GM19023 (cell line): ENCODE results near the gene KCTD13.
"Not testable (repeated sequence)": the region's sequence is repeated elsewhere in the genome, so short reads cannot be mapped to it uniquely, and the experiment has no call there.

ENCODE experiments used
- ATAC-seq: cut with Tn5 transposase; IDR thresholded peaks from one replicate; pipeline ENCODE4 v1.9.1; 2021; ENCODE audit warnings: mild to moderate bottlenecking, moderate library complexity; ENCODE audit not compliant: unreplicated experiment

Gene KCTD13

DNA sequence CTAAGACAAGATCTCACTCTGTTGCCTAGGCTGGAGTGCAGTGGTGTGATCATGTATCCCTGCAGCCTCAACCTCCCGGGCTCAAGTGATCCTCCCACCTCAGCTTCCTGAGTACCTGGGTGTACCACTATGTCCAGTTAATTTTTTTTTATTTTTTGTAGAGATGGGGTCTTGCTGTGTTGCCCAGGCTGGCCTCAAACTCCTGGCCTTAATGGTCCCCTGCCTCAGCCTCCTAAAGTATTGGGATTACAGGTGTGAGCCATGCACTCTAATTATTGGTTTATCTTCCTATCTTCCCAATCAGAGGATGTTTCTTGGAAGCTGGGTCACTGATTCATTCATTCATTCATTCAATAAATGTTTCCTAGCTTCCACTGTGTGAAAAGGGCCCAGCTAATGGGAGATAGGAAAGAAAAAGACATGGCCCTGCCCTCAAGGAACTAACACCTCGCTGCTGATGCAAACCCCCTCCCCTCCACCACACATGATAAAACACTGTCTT is 17.3 kb downstream of the KCTD13 start:
- no peak for ATAC-seq

DNA sequence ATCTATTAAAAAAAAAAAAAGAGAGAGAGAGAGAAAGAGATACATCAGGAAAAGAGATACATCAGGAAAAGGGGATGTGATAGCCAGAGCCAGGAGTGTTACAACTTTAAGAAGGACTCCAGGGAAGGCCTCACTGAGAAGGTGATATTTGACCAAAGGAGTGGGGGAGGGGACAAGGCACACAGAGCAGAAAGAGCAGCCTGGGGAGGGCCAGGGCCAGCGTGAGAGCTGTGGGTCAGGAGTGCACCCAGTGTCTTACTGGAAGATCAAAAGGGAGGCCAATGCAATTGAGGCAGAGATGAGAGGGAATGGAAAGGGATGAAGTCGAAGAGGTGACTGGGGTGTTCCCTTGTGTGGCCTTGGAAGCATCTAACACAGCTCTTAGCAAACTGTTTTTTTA is 18.1 kb downstream of the KCTD13 start:
- no peak for ATAC-seq

DNA sequence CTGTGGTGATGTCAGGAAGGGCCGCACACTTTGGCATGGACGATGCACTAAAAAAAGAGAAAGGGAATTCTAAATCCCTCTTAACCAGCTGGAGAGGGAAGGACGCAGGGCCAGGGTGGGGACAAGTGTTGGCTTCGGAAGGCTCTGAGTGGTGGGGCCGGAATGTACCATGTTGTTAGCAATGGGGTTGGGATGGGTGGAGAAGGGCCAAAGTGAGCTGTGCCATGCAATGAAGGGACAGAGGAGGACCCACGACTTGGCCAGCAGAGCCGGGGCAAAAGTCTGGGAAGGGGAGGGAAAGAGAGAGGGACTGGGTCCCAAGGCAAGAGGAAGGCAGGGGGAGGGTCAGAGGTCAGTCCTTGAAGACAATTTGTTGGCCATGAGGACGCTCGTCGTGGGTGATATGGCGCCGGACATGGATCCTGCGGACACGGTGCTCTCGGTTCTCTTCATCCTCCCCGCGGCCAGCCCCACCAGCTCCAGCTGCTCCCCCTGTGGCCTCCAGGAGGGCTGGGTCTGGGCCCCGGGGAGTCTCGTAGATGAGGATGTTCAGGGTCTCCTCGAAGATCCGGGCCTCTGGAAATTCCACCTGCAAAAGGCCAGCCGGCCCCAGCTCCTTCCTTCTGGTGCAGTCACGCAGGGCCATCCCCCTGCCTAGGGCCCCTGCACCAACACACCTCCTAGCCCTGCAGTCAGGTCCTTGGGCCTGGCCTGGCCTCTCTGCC is 19.3 kb downstream of the KCTD13 start:
- no peak for ATAC-seq

DNA sequence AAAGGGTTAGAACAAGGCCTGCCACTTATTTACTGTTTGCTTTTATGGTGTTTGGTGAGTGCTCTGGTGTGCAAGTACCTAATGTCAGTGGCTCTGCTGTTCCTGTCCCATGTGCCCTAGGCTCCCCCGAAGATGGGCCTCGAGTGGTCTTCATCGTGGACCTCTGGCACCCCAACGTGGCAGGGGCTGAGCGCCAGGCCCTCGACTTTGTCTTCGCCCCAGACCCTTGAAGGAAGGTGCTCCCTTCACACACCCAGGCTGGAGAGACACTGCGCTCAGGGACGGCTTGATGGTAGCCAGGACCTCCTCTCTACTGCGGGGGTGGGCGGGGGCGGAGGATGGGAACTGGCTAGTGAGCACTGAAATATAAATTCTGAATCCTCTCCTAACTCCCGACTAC is 20.4 kb downstream of the KCTD13 start:
- no peak for ATAC-seq

DNA sequence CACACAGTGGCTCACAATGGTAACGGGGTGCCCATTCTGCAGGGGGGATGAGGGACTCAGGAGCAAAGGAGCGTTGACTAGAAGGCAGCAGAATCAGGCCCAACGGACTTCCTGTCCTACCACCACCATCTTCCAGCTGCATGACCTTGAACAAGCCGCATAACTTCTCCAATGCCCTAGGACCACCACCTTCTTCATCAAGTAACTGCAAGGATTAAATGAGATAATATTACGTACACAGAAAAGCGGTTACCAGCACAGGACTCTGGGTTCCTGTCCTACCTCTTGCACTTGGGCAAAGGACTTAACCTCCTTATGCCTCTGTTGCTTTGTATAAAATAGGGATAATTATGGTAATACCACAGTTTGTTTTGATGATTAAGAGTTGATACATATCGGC is 21.1 kb downstream of the KCTD13 start:
- ATAC-seq = no peak

DNA sequence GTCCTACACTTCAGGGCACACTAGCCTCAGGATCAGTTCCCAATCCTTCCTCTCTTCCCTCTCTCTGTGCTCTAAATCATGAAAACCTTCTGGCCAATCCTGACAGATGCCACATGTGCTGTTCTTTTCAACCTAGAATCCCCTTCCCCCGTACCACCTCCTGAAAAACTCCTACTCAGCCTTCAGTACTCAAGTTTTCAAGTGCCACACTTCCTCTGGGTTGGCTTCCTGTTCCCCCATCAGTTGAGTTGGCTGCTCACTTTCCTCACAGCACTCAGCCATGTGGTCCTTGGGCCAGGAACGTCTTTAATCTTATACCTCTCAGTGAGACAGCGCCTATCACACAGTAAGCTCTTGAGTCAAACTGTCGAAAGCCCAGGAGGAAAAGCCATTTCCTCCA is 22.4 kb downstream of the KCTD13 start:
- ATAC-seq = no peak

DNA sequence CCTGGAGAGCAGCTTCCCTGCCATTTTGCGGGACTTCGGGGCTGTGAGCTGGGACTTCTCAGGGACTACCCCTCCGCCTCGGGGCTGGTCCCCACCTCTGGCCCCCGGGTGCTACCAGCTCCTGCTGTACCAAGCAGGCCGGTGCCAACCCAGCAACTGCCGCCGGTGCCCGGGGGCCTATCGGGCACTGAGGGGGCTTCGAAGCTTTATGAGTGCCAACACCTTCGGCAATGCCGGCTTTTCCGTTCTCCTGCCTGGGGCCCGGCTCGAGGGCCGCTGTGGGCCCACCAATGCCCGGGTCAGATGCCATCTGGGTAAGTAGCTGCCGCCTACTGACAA is 24.4 kb downstream of the KCTD13 start:
- no peak for ATAC-seq

DNA sequence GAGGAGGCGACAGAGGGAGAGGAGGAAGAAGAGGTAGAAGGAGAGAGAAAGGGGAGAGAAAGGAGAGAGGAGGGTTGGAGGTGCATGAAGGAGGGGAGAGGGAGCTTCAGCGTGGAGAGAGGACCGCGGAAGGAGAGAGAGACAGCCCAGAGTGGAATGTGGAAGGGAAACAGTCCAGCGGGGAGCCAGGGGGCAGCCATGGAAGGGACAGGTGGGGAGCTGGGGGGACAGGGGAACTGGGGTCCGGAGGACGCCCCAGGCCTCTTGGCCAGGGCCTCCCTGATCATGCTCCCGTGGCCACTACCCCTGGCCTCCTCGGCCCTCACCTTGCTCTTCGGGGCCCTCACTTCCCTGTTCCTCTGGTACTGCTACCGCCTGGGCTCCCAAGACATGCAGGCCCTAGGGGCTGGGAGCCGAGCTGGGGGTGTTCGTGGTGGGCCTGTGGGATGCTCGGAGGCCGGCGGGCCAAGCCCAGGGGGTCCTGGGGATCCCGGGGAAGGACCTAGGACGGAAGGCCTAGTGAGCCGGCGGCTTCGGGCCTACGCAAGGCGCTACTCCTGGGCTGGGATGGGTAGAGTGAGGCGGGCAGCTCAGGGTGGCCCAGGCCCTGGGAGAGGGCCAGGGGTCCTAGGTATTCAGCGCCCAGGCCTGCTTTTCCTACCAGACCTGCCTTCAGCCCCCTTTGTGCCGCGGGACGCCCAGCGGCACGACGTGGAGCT is 25.0 kb downstream of the KCTD13 start:
- no peak for ATAC-seq

DNA sequence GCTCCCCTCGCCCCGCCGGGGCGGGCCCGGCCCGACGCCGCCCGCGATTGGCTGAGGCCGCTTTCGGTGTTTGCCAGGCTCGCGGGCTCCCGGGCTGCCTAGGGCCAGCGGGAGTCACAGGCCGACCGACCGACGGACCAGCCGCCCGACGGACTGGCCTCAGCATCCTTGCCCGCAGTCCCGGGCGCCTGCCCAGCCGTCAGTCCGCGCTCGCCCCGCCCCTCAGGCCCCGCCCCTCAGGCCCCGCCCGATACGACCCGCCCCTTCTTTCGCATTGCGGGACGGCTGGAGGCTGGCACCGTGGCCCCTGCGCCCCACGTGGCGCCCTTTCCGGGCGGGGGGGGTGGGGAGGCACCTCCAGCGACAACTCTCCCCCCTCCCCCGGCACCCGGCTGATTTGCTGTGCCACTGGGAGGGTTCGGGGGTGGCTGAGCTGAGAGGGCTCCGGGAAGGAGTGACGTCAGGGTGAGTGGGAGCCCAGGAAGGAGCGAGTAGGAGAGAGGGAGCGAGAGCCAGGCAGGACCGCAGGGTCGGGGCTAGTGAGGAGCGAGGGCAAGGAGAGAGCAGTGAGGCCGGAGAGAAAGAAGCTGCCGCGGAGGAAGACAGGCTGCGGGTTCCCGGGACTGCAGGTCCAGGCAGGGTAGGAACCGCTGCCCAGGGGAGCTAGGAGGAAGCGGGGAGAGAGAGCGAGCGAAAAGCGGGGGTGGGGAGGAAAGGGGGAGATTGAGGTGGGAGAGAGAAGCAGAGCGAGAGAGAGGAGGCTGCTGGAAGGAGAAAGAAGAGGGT is 25.7 kb downstream of the KCTD13 start, which contains the start of gene ASPHD1:
Gene ASPHD1, plus strand, starts transcription at position 387 of the 786 bp plus-strand sequence. CDS start 484 bp downstream, outside the sequence.
- ATAC-seq = peak; percentile 68

DNA sequence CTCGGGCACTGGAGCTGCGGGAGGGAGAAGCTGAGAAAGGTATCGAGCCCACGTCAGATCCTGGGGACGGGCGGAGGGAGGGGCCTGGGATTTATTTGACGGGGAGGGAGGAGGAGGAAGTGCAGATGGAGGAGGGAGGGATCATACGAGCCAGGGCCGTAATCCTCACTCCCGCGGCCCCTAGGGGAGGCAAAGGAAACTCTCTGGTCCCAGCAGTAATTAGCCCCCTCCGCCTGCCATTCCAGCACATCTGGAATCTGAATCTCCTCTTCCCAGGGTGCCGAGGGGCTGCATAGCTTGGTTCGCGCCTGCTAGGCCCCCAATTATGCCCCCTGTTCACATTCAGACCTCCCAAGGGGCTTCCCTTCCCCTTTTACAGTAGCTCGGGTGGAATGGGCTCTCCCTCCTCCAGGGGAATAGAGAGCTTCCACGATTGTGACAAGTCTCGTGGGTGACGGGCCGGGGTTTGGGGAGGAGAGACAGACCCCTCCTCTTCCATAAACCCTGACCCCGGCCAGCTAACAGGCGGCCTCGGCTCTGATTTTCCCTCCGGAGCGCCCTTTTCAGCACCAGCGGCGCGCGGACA is 26.4 kb downstream of the KCTD13 start, which contains the start of gene SEZ6L2:
Gene SEZ6L2, minus strand, starts transcription at position 35 of the 586 bp plus-strand sequence. CDS start 531 bp downstream, outside the sequence.
- no peak for ATAC-seq

DNA sequence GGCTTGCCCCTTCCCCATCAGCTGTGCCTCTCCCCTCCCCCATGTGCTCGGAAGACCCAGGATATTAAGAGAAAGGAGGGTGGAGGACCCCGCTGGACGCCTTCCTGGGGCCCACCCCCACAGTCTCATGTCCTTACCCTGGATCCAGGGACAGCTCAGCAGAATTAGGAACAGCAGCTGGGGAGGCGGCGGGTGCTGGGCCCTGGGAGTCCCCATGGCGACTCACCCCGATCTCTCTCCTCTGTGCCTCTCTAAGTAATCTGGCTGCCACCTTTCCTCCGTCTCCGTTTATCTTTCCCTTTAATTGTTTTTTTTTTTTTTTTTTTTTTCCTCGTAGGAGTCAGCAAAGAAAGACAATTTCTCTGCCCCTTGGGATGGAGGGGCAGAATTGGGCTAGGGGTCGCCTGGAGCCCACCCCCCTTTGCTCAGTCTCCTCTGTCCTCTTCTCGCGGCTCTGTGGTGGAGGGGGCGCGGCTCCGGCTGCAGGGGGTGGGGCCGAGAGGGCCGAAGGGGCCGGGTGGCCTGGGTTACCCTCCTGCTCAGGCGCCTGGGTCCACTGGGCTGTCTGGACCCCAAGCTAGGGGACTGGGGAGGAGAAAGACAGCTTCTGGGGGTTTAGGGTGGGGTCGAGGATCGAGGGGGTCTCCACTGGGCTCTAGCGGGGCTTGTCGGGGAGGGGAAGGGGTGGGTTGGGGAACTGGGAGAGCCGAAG is 27.1 kb downstream of the KCTD13 start:
- ATAC-seq = no peak

DNA sequence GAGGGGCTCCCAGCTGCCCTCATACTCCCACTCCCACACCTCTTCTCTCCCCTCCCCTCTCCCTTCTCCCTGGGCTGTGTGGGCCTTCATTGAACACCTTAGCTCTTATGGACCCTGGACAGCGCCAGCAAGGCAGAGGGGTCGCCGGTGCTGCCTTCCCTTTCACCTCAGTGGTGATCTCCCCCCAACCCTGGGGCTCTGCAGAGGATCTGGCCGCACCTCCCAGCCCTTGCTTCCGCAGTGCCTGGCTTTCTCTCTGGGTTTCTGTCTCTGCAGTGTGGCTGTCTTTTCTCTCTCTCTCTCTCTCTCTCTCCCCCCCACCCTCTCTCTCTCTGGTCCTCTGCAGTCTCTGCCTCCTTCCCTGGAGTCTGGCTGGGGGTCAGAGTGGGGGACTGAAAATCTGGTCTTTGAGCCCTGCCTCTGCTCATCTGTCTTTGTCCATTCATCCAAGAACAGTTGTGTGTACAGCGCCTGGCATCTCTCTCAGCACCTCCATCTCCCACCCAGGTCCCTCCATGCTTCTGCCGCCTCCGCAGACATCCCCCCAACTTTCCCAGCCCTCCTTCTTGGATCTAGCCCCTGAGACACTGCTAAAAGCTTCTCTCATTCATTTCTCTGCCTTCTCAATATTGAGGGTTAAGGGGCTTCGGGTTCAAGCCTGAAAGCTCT is 27.8 kb downstream of the KCTD13 start:
- ATAC-seq = no peak

DNA sequence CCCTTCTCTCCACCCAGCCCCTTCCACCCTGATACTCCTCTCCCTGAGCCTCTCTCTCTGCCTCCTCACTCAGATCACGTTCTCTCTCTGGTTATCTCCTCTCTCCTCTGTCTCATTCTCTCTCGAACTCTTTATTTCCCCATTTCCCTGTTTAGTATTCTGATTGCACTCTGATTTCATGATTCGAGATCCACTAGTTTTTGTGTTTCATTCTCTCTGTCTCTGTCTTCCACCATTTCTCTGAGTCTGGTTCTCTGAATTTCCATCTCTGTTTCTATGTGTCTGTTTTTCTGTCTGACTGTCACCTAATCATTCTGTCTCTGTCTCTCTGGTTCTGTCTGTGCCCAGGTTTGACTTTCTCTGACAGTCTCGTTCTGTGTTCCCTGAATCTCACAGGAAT is 28.7 kb downstream of the KCTD13 start:
- ATAC-seq = no peak

DNA sequence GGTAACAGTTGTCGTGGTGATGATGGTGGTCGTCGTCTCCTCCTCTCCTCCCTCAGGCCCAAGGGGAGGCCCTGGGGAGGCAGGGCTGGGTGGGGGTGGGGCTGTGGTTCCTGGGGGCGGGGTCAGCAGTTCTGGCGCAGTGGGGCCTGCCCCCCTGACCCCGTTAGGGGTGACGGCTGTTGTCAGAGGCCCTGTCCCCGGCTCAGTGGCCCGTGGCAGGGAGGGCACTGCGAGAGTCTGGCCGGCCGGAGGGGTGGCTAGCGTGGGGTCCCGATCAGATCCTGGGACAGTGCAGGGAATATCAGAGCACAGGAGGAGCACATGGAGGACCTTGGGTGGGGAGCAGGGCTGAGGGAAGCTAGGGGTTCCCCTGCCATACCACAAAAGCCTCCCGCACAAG is 29.2 kb downstream of the KCTD13 start:
- ATAC-seq = no peak

DNA sequence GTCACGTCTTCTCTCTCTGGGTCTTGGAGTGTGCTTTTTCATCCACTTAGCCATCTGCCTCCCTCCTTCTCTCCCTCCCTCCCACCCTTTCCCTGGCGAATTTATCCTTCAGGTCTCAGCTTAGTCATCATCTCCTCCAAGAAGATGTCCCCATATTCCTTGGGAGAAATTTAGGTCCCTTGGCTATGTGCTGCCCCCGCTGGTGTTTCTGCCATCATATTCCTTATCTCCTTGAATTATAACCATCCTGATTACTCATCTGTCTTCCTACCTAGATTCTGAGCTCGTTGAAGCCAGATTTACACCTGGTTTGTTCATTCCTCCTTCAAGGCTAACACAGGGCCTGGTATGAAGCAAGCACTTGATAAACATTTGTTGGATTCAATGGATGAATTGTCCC is 31.7 kb downstream of the KCTD13 start:
- no peak for ATAC-seq

DNA sequence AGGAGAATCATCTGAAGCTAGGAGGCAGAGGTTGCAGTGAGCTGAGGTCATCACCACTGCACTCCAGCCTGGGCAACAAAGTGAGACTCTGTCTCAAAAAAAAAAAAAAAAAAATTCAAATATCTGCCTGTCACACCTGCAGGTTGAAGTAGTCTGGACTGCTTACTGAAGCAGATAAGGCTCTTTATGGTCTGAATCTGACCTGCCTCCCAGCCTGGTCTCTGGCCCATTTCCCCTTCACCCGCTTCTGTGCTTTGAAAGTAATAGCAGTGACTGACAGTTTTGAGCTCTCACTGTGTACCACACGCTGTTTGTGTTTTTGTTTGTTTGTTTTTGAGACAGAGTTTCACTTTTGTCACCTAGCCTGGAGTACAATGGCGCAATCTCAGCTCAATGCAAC is 32.5 kb downstream of the KCTD13 start:
- ATAC-seq = no peak

DNA sequence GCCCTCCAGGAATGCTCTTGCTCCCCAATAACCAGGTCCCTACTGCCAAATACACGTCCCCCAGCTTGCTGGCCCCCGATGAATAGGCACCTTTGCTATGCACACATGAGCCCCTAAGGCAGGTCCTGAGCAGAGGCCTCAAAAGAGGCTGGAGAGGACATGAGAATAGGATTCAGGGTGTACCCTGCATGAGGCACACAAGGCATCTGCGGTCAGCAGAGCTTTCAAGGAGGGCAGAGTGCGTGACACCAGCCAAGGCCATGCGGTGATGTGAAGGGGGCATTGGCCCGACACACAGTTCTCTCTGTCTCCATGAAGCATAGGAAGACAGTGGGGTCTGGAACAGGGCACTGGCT is 33.6 kb downstream of the KCTD13 start:
- no peak for ATAC-seq

DNA sequence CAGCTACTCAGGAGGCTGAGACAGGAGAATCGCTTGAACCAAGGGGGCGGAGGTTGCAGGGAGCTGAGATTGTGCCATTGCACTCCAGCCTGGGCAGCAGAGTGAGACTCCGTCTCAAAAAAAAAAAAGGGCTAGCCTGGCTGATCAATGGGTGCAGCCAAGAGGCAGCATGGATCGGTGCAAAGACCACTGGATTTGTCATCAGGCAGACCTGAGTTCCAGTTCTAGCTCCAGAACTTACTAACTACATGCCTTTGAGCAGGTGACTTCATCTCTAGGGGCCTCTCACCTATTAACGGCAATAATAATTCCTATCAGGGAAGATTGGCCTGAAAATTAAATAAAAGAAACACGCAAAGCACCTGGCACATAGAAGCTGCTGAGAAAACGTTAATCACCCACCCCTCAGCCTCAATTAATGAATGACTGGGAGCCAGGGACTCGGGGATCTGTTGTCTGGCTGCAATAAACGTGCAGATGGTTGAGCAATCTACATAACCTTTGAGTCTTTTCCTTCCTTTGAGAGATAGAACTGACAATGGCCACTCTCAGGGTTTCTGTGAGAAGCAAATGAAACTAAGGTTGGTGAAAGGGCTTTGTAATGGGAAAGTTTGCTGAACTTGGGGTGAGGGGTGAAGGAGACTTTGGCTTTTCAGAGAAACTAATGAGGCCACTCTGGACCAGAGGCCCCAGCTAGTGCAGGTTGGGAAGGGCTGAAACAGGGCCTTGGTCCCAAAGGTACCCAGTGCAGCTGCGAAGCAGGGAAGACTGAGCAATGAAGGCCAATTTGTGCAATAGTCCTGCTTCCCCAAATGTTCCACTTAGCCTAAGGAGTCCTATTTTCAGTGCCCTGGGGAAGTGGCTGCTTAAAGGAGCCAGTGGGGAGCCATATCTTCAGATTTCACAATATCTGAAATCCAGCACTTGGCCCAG is 34.2 kb downstream of the KCTD13 start:
- ATAC-seq = no peak

DNA sequence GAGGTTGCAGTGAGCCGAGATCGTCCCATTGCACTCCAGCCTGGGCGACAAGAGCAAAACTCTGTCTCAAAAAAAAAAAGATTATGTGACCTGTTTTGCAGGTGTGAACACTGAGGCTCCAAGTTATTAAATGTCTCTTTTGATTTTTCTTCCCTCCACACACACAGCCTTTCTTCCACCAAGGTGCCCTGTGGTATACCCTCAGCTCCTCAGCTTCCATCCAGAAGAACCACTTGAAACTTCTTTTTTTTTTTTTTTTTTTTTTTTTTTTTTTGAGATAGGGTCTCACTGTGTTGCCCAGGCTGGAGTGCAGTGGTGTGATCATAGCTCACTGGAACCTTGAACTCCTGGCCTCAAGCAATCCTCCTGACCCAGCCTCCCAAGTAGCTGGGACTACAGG is 36.7 kb downstream of the KCTD13 start:
- ATAC-seq = not testable (repeated sequence)
